Stomach (tissue), 4 donors: Measurements from ENCODE around the gene PECR.

Experiments
- CTCF ChIP-seq, 7 experiments: fragments of 450-650 bp in 4 of 7; fragments of 200-600 bp in 3 of 7; sonication (generic) in 3 of 7; IDR thresholded peaks; one replicate each; pipeline ENCODE4 v1.5.1; 2016 to 2019; ENCODE audit warnings: antibody characterized with exemption in 7 of 7, control low read depth in 2 of 7, mild to moderate bottlenecking in 1 of 7
- POLR2A ChIP-seq, 4 donors: fragments of 450-650 bp; IDR thresholded peaks; one replicate each; pipeline ENCODE4 v1.6.1; 2016; ENCODE audit warnings: antibody characterized with exemption in 4 of 4, control low read depth in 2 of 4, mild to moderate bottlenecking in 1 of 4, moderate library complexity in 1 of 4

DNA sequence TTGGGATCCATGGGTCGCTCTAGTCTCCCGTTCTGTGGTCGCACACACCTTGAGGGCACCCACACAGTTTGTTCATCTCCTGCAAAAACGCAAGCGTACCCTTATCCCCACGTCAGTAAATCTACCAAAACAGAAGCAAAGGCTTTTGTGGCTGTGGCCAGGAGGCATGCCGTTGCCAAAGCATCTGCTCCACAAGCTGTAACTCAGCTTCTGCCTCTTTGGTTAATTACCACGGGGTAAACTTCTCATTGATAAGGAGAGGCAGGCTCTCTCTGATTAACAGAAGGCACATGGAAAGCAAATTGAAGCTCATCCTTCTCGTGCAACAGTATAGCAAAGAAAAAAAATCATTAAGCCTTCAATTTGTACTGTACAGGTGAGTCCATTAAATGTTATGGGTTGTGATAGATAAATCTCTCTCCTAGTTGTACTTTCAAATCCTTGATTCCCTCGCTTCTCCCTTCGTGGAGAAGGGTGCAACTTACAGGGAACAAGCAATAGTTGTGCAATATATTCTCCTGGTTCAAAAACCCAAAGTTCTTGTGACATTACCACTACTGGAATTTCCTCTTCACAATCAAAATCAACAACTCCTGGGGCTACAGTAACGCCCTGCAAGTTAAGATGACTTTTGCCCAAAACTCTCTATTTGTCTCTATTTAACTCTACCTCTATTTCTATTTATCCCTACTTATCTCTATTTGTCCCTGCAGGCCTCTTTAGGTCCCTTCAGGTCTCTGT, 10.3 kb downstream of the PECR start:
- TF ChIP-seq POLR2A (IDR thresholded peaks at IDR 0.05) (no peak), CTCF (IDR thresholded peaks at IDR 0.05) (no peak)
